ENCODE measurements around the gene PCDH12. TPM values are rescaled to one million over a fixed set of nuclear protein-coding genes. Genes with fewer than 3 reads are reported as not detected.

Gene PCDH12
- polyA plus RNA-seq, result under 1 TPM in 2 of 3 donors, not detected in 1; 0.17 to 0.18 TPM

DNA sequence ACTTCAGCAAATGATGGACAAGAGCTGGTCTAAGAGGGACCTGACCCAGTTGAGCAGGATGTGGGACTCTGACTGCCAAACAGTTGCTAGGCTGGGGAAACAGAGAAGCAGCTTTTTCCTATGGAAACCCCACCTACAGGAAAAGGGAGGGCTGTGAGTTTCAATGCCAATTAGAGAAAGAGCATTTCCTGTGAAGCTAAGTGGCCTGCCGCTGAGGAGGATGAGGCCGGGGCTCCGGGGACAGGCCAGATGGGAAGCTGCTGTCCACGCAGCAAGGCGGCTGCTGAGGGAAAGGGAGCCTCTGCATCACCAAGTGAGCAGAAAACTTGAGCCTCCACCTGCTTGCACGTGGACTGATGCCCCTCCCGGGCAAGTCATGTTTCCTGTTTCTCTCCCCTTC is at the start of gene PCDH12:
PCDH12 (minus strand) TSS at position 90 of the 400 bp plus-strand sequence. CDS start 351 bp downstream, outside the sequence.
- peaks cover 46 to 55% of the 10 kb centered on the region in 2 donors for H3K4me1 Mint-ChIP-seq
- H3K27me3 Mint-ChIP-seq (ENCODE audit: low read depth in 3 of 3), result peaks cover 0 to 2% (median 2%) of the 10 kb centered on the region in 3 donors
- H3K9me3 Mint-ChIP-seq, result no peaks in the 10 kb centered on the region
- H3K4me3 Mint-ChIP-seq, result peak within 1 kb of the TSS in 3 of 5 donors; percentile 4 to 42 (median 6)
- DNase-seq, result no peak
- H3K27ac Mint-ChIP-seq, result peak within 1 kb of the TSS in 3 of 6 donors; percentile 2 to 64 (median 55)
- peaks cover 0 to 3% (median 0%) of the 10 kb centered on the region in 3 donors for H3K36me3 Mint-ChIP-seq

DNA sequence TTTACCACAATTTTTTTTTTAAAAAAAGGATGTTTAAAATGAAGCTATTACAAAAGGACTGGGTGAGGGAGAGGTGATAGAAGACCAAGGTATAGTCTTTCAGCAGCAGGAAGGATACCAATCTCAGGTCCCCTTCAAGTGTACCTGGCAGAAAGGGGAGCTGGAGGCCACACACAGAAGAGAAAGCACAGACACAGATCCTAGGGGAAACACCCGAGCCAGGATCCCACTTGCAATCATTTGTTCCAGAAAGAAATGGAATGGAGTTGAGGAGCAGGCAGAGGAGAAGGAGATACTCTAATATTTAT is 49.2 kb upstream of the PCDH12 start:
- peaks cover 1 to 5% (median 4%) of the 10 kb centered on the region in 3 donors for H3K27me3 Mint-ChIP-seq (ENCODE audit: low read depth in 3 of 3)
- H3K4me3 Mint-ChIP-seq, result peak overlapping the region; percentile 5 to 67 (median 50)
- H3K36me3 Mint-ChIP-seq, result peaks cover 5 to 25% (median 11%) of the 10 kb centered on the region in 3 donors
- H3K9me3 Mint-ChIP-seq, result no peaks in the 10 kb centered on the region
- H3K4me1 Mint-ChIP-seq, result peaks cover 26 to 42% of the 10 kb centered on the region in 2 donors
- H3K27ac Mint-ChIP-seq, result peak overlapping the region; percentile 10 to 89 (median 70)
- DNase-seq, result no peak

DNA sequence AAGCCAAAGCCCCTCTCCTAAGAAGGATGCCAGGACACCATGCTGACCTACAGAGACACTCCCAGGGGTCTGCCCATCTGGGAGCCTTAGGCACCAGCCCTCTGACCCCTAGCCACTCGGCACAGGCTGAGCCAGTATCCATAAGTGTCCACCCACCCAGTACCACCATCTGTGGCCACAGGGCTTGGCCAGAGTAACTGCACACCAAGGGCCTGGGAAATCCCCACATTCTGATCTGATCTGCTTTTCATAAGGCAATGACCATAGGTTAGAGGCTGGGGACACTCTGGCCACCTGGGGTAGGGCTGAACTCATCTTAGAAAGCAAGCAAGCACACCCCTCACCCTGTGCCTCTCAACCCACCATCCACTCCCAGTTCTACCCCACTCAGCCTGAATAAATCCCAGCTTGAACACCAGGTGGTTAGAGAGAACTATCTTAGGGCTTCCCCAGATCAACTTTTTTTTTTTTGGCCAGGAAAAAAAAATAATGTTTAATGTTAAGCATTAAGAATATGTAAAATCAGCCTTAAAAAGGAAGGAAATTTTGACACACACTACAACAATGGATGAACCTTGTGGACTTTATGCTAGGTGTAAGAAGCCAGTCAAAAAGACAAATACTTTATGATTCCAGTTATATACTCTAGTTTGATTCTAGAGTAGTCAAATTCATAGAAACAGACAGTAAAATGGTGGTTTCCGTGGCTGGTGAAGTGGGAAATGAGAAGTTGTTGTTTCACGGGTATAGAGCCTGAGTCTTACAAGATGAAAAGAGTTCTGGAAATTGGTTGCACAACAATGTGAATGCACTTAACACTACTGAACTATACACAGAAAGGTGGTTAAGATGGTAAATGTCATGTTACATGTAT is 48.6 kb upstream of the PCDH12 start:
- Mint-ChIP-seq H3K4me1 (peaks cover 21 to 36% of the 10 kb centered on the region in 2 donors), H3K27ac (peak overlapping the region; percentile 10 to 89 (median 70)), H3K4me3 (peak overlapping the region; percentile 5 to 67 (median 50)), H3K27me3 (ENCODE audit: low read depth in 3 of 3) (peaks cover 0 to 2% (median 0%) of the 10 kb centered on the region in 3 donors), H3K9me3 (no peaks in the 10 kb centered on the region), H3K36me3 (peaks cover 5 to 31% (median 11%) of the 10 kb centered on the region in 3 donors)
- DNase-seq, result peak; percentile 40 to 61 (median 53)

DNA sequence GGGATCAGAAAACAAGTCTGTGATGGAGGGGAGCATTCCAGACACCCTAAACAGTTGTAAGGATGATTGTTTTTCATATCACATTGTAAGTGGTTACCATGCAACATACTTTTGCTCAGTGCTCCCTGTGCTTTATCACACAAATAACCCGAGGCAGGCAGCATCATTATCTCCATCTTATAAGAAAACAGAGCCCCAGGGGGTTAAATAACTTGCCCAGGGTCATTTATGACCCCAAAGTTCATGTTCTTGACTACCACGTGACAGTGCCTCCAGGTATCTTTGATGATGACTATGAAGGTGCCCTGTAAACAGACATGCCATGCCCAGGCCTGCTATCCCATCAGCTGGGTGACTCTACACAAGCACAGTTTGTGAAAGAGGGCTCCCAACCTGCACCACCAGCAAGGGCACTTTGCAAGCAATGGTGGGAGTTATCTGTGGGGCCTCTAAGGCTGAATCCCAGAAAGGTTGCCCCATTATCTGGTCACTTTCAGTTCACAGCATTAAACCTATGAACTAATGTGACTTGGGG is 45.3 kb upstream of the PCDH12 start:
- peaks cover 0 to 2% (median 0%) of the 10 kb centered on the region in 3 donors for H3K27me3 Mint-ChIP-seq (ENCODE audit: low read depth in 3 of 3)
- DNase-seq, result no peak
- H3K4me3 Mint-ChIP-seq, result no peak overlapping the region
- peaks cover 21 to 36% of the 10 kb centered on the region in 2 donors for H3K4me1 Mint-ChIP-seq
- H3K36me3 Mint-ChIP-seq, result peaks cover 5 to 31% (median 19%) of the 10 kb centered on the region in 3 donors
- no peak overlapping the region for H3K27ac Mint-ChIP-seq
- no peaks in the 10 kb centered on the region for H3K9me3 Mint-ChIP-seq

DNA sequence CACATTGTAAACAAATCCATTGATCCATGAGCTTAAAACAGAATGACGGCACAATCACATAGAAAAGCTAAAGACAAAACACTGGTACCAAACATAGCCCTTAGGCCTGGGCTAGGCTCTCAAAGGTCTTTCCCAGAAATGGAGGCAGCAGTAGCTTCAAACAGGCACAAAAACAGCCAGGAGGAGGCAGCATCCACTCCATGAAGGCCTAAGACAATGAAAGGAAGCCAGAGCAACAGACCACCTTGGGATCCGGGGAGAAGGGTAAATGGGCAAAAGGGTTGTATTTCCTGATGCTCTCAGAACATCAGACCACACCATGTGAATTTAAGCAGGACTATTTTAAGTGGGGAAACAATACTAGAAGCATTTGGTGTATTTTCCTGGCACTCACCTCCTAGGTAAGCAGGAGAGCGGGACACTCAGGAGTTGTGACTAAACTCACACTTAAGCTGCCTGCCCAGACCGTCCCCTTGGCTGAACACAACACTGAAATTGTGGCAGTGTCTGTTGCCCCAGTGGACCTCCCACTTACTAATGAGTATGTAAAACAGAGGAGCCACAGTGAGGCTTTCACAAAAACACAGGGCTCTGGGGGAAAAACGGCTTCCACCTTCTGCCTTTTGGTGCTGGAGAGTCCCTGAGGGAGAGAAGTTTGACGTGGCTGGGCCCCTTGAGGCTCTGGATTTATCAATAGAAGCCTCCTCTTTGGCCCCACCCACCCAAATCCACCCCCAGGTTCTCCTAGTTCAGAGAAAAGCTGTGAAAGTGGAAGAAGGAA is 42.9 kb upstream of the PCDH12 start:
- H3K36me3 Mint-ChIP-seq, result peaks cover 6 to 44% (median 29%) of the 10 kb centered on the region in 3 donors
- H3K27me3 Mint-ChIP-seq (ENCODE audit: low read depth in 3 of 3), result no peaks in the 10 kb centered on the region
- H3K27ac Mint-ChIP-seq, result peak overlapping the region in 2 of 6 donors; percentile 19 to 73
- no peak overlapping the region for H3K4me3 Mint-ChIP-seq
- peaks cover 2 to 14% of the 10 kb centered on the region in 2 donors for H3K4me1 Mint-ChIP-seq
- no peaks in the 10 kb centered on the region for H3K9me3 Mint-ChIP-seq
- DNase-seq, result no peak

GRCh38 chr5:142000173-142000572 is 42.2 kb upstream of the PCDH12 start:
- peaks cover 4 to 43% (median 28%) of the 10 kb centered on the region in 3 donors for H3K36me3 Mint-ChIP-seq
- H3K27ac Mint-ChIP-seq, result no peak overlapping the region
- H3K4me1 Mint-ChIP-seq, result peaks cover 0 to 7% of the 10 kb centered on the region in 2 donors
- H3K4me3 Mint-ChIP-seq, result no peak overlapping the region
- H3K27me3 Mint-ChIP-seq (ENCODE audit: low read depth in 3 of 3), result no peaks in the 10 kb centered on the region
- DNase-seq, result no peak
- H3K9me3 Mint-ChIP-seq, result no peaks in the 10 kb centered on the region

GRCh38 chr5:141997358-141997960 is 39.5 kb upstream of the PCDH12 start:
- no peaks in the 10 kb centered on the region for H3K9me3 Mint-ChIP-seq
- H3K36me3 Mint-ChIP-seq, result peaks cover 12 to 44% (median 34%) of the 10 kb centered on the region in 3 donors
- H3K4me3 Mint-ChIP-seq, result no peak overlapping the region
- no peak for DNase-seq
- H3K27ac Mint-ChIP-seq, result peak overlapping the region in 3 of 6 donors; percentile 23 to 60 (median 41)
- H3K4me1 Mint-ChIP-seq, result peaks cover under 1 to 2% of the 10 kb centered on the region in 2 donors
- H3K27me3 Mint-ChIP-seq (ENCODE audit: low read depth in 3 of 3), result no peaks in the 10 kb centered on the region

DNA sequence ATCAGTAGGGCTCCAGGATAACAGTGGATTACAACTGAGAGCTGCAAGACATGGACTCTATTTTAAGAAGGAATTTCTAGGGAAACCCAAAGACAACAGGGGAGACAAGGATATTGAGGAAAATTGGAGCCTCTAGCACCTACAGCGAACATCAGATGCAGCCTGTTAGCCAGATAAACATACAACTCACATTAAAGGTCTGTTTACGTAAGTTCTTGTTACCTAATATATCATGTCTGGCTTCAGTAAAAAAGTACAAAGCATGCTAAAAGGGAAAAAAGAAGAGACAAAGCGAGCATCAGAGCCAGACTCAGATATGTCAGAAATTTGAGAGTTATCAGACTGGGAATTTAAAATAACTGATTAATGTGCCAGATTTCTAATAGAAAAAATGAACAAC is 37.7 kb upstream of the PCDH12 start:
- Mint-ChIP-seq H3K4me3 (no peak overlapping the region), H3K4me1 (peaks cover 3 to 5% of the 10 kb centered on the region in 2 donors), H3K27ac (no peak overlapping the region), H3K9me3 (no peaks in the 10 kb centered on the region), H3K36me3 (peaks cover 12 to 39% (median 32%) of the 10 kb centered on the region in 3 donors), H3K27me3 (ENCODE audit: low read depth in 3 of 3) (no peaks in the 10 kb centered on the region)
- DNase-seq, result no peak

DNA sequence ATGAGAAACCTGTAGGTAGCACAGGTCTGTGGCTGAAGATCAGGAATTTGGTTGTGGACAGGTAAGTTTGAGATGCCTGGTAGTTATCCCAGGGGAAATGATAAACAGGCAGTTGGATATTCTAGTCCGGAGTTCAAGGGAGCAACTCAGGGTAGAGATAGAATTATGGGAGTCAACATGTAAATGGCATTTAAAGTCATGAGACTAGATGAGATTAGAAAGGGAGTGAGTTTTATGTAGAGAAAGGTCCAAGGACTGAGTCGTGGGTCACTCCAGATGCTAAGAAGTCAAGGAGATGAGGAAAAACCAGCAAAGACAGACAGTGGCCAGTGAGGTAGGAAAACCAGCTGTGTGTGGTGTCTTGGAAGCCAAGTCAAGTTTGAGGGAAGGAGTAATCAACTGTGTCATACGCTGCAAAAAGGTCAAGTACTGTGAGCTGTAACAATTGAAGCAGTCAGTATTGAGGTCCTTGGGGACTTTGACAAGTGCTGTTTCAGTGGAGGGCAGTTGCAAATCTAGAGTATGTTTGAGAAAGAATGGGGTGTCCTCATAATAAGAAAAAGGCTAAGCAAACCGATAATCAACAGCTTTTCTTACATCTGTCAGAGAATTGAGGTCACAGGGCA is 36.6 kb upstream of the PCDH12 start:
- peaks cover 3 to 5% of the 10 kb centered on the region in 2 donors for H3K4me1 Mint-ChIP-seq
- no peak for DNase-seq
- H3K27ac Mint-ChIP-seq, result no peak overlapping the region
- H3K4me3 Mint-ChIP-seq, result no peak overlapping the region
- no peaks in the 10 kb centered on the region for H3K9me3 Mint-ChIP-seq
- H3K27me3 Mint-ChIP-seq (ENCODE audit: low read depth in 3 of 3), result no peaks in the 10 kb centered on the region
- peaks cover 12 to 38% (median 26%) of the 10 kb centered on the region in 3 donors for H3K36me3 Mint-ChIP-seq

DNA sequence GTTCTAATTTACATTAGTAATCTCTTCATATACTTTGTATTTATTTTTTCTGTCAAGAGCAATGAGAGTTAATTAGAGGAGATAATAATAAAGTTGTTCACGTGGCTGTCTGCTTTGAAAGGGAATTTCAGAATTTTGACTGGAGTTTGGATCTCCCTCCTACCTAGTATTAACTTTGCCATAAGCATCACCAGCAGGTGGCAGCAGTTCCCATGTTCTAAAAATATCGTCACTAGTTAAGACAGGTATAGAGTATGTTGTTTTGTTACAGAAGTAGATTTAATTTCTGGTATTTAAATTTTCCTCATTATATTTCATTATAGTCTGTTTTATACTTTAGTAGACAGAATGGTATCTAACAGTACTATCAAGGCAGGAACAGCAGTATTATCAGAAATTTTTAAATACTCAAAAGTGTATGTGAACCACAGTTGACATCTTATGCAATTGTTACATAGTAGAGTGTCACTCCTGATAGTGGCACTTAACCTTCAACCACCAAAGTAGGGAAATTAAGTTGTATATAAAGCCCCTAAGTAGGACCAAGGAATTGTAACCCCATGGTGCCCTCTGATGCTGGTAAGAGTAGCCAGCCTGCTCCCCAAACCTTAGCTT is 34.5 kb upstream of the PCDH12 start:
- Mint-ChIP-seq H3K36me3 (peaks cover 16 to 34% (median 25%) of the 10 kb centered on the region in 3 donors), H3K27me3 (ENCODE audit: low read depth in 3 of 3) (no peaks in the 10 kb centered on the region), H3K27ac (no peak overlapping the region), H3K9me3 (no peaks in the 10 kb centered on the region), H3K4me1 (peaks cover 3 to 5% of the 10 kb centered on the region in 2 donors), H3K4me3 (no peak overlapping the region)
- peak; percentile 52 to 64 (median 54) for DNase-seq

DNA sequence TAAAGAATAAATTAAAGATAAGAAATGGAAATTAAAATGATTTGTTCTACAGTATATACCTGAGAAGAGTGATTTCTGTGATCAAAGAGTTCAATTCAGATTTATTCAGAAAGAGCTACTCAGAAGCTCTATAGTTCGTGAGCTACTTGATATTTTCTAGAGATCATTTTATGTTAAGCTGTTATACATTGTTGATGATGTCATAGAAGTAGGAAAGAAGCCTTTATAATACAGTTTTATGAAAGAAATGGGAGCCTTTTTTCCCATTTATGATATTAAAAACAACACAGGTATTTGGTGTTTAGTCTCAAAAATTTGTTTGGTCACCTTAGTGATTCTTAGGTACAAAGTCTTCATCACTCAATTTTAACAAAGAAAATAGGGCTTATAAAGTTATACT is 31.7 kb upstream of the PCDH12 start:
- H3K4me1 Mint-ChIP-seq, result peaks cover 3 to 18% of the 10 kb centered on the region in 2 donors
- DNase-seq, result no peak
- no peaks in the 10 kb centered on the region for H3K27me3 Mint-ChIP-seq (ENCODE audit: low read depth in 3 of 3)
- H3K27ac Mint-ChIP-seq, result no peak overlapping the region
- peaks cover 22 to 39% (median 29%) of the 10 kb centered on the region in 3 donors for H3K36me3 Mint-ChIP-seq
- H3K9me3 Mint-ChIP-seq, result no peaks in the 10 kb centered on the region
- no peak overlapping the region for H3K4me3 Mint-ChIP-seq

- Mint-ChIP-seq H3K27ac (peak overlapping the region in 2 of 6 donors; percentile 24 to 43), H3K9me3 (no peaks in the 10 kb centered on the region), H3K27me3 (ENCODE audit: low read depth in 3 of 3) (peaks cover 0 to 2% (median 0%) of the 10 kb centered on the region in 3 donors), H3K4me1 (peaks cover 0 to 13% of the 10 kb centered on the region in 2 donors), H3K36me3 (peaks cover 27 to 44% (median 36%) of the 10 kb centered on the region in 3 donors), H3K4me3 (no peak overlapping the region)
- DNase-seq, result no peak
Measured at GRCh38 chr5:141986072-141986471, 28.1 kb upstream of the PCDH12 start.
